ENCODE measurements around the gene TNFAIP8L3. TPM values are rescaled to one million over a fixed set of nuclear protein-coding genes. Genes with fewer than 3 reads are reported as not detected.

Gene TNFAIP8L3
- total and polyA plus RNA-seq, 3 donors from 2014 or later: 5.1 to 17.3 (median 10.2) TPM

DNA sequence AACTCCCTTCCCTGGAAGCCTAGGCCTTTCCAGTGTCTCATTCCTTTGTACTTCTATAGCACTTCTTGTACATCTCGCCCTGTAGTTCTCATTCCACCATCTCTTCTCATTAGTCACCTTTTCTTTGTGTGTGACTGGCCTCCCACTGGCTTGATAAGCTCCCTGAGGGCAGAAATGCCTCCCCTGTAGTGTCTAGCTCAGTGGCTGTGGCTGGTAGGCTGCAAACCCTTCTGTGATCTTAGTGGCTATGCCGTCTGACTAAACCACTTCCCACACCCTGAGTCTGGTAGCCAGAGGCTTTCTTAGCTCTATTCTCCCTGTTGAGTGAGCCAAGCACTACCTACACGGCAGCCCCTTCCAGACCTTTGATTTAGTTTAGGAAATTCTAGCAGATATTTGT, 24.4 kb upstream of the TNFAIP8L3 start:
- H3K27ac ChIP-seq: no peak overlapping the region
- intact Hi-C loops (cut with DNase I; ENCODE audit: low total_unique reads): no loop called here
- no peaks in the 10 kb centered on the region for H3K36me3 ChIP-seq (ENCODE audit: low read depth, missing control alignments)
- H3K4me1 ChIP-seq: no peaks in the 10 kb centered on the region
- WGBS, 2 donors: 70 to 72% methylated on average over 3 of the region's 3 CpGs
- no peak for DNase-seq
- no peaks in the 10 kb centered on the region for H3K27me3 ChIP-seq
- TF ChIP-seq POLR2A (IDR thresholded peaks at IDR 0.05): no peak
- TF ChIP-seq, protein P1, sequence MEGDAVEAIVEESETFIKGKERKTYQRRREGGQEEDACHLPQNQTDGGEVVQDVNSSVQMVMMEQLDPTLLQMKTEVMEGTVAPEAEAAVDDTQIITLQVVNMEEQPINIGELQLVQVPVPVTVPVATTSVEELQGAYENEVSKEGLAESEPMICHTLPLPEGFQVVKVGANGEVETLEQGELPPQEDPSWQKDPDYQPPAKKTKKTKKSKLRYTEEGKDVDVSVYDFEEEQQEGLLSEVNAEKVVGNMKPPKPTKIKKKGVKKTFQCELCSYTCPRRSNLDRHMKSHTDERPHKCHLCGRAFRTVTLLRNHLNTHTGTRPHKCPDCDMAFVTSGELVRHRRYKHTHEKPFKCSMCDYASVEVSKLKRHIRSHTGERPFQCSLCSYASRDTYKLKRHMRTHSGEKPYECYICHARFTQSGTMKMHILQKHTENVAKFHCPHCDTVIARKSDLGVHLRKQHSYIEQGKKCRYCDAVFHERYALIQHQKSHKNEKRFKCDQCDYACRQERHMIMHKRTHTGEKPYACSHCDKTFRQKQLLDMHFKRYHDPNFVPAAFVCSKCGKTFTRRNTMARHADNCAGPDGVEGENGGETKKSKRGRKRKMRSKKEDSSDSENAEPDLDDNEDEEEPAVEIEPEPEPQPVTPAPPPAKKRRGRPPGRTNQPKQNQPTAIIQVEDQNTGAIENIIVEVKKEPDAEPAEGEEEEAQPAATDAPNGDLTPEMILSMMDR (IDR thresholded peaks at IDR 0.05): no peak
- no peaks in the 10 kb centered on the region for H3K9me3 ChIP-seq
- H3K4me3 ChIP-seq: no peak overlapping the region

DNA sequence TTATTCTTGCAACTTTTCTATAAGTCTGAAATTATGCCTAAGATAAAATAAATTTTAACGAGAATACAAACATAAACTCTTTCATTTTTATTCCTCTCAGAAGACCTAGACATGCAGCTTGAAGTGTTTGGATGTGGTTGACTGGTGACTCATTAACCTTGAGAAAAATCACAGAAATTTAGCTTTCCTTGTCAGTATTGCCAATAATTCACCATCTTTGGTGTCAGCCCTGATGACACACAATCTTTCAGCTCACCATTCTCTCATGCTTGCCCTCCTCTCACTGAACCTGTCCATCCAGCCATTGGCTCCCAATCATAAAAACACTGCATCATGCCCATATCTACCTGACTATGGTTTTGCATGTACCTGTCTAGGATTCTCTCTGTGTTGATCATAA, 22.6 kb upstream of the TNFAIP8L3 start:
- intact Hi-C loops (cut with DNase I; ENCODE audit: low total_unique reads): no loop called here
- H3K27me3 ChIP-seq: no peaks in the 10 kb centered on the region
- 86 to 93% methylated on average over 1 of the region's 1 CpG for WGBS, 2 donors
- TF ChIP-seq, protein P1 (IDR thresholded peaks at IDR 0.05): no peak
- no peak for TF ChIP-seq POLR2A (IDR thresholded peaks at IDR 0.05)
- H3K27ac ChIP-seq: no peak overlapping the region
- H3K4me1 ChIP-seq: no peaks in the 10 kb centered on the region
- DNase-seq: no peak
- no peaks in the 10 kb centered on the region for H3K9me3 ChIP-seq
- H3K4me3 ChIP-seq: no peak overlapping the region
- no peaks in the 10 kb centered on the region for H3K36me3 ChIP-seq (ENCODE audit: low read depth, missing control alignments)

DNA sequence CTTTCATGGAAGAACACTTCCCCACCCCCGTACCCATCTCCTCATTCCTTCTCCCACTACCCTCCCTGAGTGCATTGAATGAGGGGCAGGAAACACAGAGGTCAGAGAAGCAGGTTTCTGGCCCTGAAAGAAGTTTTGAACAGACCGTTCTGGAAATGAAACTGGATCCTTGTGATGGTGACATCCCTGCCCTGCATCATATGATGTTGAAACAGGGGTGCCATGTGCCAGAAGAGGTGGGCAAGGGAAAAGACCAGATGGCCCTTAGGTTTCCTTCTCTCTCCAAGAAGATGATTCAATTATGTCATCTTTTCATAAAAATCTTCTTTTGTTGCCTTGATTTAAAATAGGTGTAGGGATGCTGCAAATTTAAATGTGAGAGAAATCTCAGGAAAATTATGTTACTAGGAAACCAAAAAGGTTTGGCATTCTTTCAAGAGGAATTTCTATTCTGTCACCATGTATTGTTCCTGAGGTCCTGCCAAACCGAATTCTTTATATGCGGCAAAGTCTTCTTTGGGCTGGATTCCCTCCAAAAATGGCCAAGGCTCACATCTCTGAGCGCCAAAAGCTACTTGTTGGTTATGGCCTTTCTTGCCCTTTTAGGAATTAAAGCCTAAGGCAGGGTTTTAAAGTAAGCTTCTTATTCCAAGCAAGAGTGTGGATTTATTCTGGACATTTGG, 19.9 kb upstream of the TNFAIP8L3 start:
- intact Hi-C loops (cut with DNase I; ENCODE audit: low total_unique reads): no loop called here
- no peaks in the 10 kb centered on the region for H3K36me3 ChIP-seq (ENCODE audit: low read depth, missing control alignments)
- no peak for DNase-seq
- no peak overlapping the region for H3K27ac ChIP-seq
- no peaks in the 10 kb centered on the region for H3K4me1 ChIP-seq
- no peaks in the 10 kb centered on the region for H3K9me3 ChIP-seq
- TF ChIP-seq POLR2A (IDR thresholded peaks at IDR 0.05): no peak
- TF ChIP-seq, protein P1 (IDR thresholded peaks at IDR 0.05): no peak
- WGBS, 2 donors: 52 to 59% methylated on average over 5 of the region's 5 CpGs
- no peaks in the 10 kb centered on the region for H3K27me3 ChIP-seq
- no peak overlapping the region for H3K4me3 ChIP-seq

DNA sequence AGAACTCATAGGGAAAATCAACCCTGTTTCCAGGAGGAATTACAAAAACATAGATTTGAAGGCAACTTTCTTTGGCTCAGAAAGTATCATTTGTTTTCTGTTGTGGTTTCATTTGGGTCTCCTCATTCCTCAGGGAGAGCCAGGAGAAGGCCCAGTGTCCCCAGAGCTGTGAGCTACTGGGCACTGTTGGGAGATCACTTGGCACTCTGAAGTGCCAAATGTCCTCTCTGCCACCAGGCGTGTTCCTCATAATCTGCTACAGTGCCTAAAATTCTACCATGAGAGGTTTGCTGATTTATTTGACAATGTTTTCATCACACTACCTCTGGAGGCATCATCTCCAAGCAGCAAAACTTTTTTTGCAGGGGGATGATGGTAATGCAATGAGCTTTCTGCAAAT, 17.4 kb upstream of the TNFAIP8L3 start:
- 83 to 96% methylated on average over 1 of the region's 1 CpG for WGBS, 2 donors
- H3K9me3 ChIP-seq: no peaks in the 10 kb centered on the region
- no peaks in the 10 kb centered on the region for H3K36me3 ChIP-seq (ENCODE audit: low read depth, missing control alignments)
- intact Hi-C loops (cut with DNase I; ENCODE audit: low total_unique reads): no loop called here
- no peak overlapping the region for H3K27ac ChIP-seq
- H3K27me3 ChIP-seq: no peaks in the 10 kb centered on the region
- no peak for DNase-seq
- TF ChIP-seq POLR2A (IDR thresholded peaks at IDR 0.05): no peak
- peaks cover 6% of the 10 kb centered on the region for H3K4me1 ChIP-seq
- H3K4me3 ChIP-seq: no peak overlapping the region

DNA sequence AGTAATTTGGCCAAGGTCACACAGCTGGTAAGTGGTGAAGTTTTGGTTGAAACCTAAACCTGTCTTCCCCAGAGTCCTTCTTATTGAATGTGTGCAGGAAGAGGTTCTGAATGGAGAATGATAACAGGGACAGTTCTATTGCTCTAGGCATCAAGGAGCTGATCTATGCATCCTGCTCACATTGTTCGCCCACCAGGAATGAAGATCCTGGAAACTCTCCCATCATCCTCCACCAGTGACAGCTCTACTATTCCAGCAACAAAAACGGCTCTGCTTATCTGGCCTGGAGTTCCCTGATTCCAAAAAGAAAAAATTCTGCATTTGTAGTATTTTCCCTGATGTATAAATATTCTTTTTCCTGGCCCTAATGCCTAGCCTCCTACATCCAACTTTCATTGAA, 16.4 kb upstream of the TNFAIP8L3 start:
- Histone ChIP-seq H3K4me1 (peaks cover 6% of the 10 kb centered on the region), H3K27me3 (no peaks in the 10 kb centered on the region), H3K4me3 (no peak overlapping the region), H3K36me3 (ENCODE audit: low read depth, missing control alignments) (no peaks in the 10 kb centered on the region), H3K9me3 (no peaks in the 10 kb centered on the region), H3K27ac (no peak overlapping the region)
- TF ChIP-seq, protein P1 (IDR thresholded peaks at IDR 0.05): no peak
- TF ChIP-seq POLR2A (IDR thresholded peaks at IDR 0.05): no peak
- WGBS, 2 donors: 60 to 70% methylated on average over 2 of the region's 2 CpGs
- intact Hi-C loops (cut with DNase I; ENCODE audit: low total_unique reads): no loop called here
- DNase-seq: no peak
